Kidney glomerular epithelial cell (primary cell): ENCODE data around the gene TECPR1.
"Not testable (repeated sequence)": the region's sequence is repeated elsewhere in the genome, so short reads cannot be mapped to it uniquely, and the experiment has no call there.

Experiments
- DNase-seq: peaks from one replicate; lab custom pipeline; 2025; lab: John Stamatoyannopoulos, UW

The TECPR1 gene

DNA sequence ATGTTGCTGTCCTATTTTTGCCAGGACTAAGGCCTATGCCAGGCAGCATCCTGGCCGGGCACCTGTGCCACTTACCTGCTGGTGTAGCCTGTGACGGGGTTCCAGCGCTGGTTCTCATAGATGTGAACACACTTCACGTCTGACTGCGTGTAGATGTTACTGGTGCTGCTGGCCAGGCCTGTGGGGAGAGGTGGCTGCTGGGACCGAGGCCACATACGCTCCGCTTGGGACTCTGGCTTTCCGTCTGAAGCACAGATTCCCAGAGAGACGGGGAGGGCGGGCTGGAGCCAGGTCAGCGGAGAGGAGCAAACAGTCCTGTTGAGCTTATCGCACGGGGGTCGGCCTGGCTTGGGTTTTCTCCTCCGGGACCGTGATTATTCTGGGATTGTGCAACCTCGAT is 24.1 kb downstream of the TECPR1 start:
- DNase-seq = no peak

DNA sequence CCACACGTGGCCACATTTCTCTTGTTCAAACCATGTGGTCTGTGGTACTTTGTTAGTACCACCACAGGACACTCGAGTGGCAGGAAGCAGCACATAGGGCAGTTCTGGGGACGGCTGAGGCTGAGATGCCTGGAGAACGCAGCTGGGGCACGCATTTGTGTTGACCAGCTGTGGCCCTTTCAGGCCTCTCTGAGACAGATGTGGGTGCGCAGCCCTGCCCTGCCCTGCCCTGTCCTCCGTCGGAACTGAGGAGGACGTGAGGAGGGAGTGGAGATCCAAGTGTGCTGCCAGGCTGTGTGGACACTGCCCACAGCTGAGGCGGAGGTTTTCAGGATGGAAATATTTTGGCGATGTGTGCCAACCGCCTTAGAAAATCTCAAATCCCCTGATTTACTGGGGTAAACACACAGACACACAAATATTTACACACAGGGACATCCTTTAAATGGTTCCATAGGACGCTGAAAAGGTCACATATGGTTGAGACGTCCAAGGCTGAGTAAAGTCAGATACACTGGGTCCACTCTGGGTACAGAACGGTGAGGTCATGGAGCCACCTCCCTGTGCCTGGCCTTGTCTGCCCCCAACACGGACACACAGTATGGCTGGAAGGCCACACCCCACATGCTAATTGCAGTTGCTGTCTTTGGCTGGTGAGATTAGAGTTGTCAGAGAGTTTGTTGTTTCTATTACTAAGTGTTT is 26.0 kb downstream of the TECPR1 start:
- no peak for DNase-seq

DNA sequence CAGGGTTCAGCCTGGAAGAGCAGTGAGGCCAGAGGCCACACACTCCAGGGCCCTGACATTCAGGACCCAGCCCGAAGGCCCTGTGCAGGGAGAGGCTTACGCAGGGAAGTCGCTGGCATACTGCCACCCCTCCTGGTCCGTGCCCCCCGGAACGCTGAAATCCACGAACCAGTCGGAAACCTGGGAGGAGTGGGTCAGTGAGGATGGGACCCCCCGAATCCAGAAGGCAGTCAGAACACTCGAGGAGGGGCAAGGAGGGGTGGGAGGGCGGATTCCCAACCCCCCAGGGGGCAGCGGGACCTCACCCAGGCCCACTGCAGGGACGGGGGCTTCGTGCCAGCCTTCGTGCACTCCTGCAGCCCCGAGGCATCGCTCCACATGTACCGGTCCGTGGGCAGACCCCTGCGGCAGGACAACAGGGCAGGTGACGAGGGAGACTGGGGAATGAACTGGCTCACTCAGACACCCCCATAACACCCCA is 27.3 kb downstream of the TECPR1 start:
- DNase-seq = no peak

DNA sequence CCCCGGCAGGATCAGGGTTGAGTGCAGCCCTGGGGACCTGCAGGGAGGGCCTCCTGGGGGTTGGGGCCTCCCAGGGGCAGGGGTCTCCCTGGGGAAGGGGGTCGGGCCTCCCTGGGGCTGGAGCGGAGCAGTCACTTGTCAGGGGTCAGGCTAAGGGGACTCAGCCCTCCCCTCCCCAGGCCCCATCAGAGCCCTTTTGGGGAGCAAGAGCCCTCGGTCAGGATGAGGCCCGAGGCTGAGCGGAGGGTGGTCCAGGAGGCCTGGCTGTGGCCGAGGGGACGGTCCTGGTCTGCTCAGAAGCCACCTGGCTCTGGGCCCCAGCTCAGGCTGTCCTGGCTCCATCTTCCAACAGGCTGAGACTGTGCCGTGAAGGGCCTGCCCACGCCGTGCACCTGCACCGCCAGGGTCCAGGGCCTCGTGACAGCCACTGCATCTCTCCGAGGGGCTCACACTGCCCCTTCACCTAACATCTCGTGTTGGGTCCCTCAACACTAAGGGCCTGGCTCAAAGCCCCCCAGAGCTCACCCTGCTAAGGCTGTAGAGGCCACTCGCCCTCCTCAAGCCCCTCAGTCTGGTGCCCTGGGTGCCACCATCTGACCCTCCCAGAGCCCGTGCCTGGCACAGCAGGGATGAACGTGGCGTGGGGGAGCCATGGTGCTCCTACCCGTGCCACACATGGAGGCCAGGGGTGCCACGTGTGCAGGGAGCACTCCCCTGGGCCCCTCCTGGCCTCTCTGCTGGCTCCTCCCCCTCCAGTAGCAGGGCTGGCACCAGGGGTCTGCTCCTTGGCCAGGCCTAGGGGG is 27.9 kb downstream of the TECPR1 start:
- DNase-seq = no peak

DNA sequence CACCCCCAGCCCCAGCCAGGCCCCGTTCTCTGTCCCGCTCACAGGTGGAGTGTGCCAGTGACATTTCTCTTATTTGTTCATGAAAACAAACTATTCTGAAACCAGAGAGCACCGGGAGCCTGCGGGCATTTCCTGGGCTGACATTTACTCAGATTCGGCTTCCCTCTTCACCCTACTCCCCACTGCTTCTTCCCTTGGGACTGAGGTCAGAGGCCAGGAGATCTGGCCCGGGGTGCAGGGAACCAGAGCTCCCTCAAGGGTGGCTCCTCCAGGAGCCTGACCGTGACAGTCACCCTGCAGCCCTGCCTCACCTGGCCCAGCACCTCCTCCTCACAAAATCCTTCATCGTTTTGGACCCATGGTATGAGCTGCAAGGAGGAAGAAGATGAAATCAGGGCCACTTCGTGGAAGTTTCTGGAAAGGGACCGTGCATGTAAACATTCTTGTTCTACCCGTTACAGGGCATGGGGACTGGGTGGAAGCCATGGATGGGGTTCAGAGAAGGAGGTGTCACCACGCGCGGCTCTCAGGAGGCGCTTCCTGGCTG is 28.6 kb downstream of the TECPR1 start:
- no peak for DNase-seq

DNA sequence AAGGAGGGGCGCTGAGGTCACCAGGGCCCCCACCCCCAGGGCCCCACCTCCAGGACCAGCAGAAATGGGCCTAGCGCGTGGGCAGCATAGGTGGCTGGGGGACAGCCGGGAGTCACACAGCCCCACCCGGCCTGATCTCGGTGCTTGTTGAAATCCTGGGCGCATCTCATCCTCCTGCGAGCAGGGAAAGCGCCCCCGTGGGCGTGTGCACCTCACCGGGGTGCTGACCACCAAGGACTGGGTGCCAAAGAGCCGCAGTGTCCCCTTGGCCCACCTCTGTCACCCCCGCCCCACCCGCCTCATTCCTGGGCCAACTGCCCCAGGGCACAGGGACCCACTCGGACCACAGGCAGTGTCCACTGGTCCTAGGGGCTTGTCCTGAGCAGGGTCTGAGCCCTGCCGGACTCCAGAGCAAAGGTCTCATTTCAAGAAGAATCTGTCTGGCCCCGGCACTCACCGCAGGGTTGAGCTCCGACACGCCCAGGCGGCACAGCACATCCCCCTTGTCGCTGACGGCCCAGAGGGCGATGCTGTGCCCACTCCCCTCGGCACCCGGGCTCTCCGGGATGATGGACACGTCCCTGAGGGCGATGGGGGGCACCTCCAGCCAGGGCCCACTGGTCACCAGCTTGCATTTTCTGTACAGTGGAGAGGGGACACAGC is 29.4 kb downstream of the TECPR1 start:
- DNase-seq = no peak

DNA sequence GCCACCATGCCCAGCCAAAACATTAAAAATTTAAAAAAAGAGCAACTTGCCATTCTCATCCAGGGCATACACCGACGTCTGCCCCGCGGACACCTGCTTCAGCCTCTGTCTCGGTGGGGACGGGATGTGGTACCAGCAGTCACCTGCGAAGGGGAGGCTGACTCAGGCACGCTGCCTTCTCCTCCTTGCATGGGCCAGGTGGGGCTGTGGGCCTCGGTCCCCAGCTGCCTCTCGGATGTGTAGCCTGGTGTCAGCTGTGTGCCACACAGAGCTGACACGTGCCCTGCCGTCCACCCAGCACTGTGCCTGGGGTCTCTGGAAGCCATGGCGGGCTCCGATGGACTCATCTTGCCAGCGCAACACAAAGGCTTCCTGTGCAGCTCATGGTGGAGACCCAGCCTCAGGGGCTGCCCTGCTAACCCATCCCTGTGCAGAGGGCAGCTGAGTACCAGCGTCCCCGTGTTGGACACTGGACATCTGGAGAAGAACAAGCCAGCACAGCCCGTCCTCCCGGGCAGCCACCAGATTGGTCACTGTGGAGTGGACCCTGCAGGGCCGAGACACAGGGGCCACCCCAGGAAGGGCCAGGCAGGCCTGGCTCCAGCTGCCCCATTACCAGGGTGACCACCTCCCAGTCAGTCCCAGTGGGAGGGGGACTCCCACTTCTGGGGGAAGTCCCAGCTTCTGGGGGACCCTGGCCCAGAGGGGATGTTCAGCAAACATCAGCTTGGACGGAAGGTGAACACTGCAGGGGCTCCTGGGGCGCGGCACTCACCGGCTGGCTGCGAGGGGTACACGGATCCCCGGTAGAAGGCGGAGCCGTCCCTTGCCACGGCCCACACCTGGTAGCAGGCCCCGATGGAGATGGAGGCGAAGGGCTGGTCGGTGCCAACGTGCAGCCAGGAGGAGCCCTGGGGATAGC is 30.2 kb downstream of the TECPR1 start:
- no peak for DNase-seq

DNA sequence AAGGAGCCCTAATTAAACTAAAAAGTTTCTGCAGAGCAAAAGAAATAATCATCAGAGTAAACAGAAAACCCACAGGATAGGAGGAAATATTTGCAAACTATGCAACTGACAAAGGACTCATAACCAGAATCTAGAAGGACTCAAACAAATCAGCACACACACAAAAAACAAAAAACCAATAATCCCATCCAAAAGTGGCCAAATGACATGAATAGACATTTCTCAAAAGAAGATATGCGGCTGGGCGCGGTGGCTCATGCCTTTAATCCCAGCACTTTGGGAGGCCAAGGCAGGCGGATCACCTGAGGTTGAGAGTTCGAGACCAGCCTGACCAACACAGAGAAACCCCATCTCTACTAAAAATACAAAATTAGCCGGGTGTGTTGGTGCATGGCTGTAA is 32.6 kb downstream of the TECPR1 start:
- DNase-seq = not testable (repeated sequence)

DNA sequence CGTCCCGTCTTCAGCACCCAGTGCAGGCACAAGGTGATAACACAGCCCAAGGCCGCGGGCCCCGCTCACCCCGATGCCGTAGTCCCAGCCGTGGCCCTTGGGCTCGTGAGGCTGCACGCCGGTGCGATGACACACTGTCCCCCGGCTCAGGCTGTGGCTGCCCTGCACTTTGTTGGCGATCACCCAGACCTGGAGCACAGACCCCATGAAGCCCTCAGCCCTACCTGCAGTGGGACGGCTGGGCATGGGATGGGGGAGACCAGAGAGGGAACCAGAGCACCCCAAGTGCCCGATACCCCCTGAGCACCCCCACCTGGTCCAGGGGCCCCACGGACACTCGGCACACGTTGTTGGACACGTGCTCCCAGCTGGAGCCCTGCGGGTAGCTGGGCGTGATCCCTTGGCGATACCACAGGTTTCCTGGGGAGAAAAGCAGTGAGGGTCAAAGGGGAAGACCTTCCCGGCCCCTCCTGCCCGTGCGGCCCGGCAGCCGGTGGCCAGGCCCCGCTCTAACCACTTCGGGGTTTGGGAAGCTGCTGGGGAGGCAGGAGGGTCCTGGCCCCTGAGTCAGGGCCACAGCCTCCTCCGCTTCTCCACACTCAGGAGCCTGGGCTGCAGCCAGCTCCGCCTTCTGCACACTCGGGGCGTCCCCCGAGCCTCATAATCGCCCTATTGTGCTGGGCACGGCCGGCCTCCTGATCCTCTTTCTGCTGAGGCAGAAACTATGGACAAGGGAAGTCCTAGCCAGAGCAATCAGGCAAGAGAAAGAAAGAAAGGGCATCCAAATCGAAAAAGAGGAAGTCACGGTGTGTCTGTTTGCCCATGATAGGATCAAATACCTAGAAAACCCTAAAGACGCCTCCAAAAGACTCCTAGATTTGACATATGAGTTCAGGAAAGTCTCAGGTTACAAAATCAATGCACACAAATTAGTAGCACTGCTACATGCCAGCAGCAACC is 34.1 kb downstream of the TECPR1 start:
- DNase-seq = no peak

DNA sequence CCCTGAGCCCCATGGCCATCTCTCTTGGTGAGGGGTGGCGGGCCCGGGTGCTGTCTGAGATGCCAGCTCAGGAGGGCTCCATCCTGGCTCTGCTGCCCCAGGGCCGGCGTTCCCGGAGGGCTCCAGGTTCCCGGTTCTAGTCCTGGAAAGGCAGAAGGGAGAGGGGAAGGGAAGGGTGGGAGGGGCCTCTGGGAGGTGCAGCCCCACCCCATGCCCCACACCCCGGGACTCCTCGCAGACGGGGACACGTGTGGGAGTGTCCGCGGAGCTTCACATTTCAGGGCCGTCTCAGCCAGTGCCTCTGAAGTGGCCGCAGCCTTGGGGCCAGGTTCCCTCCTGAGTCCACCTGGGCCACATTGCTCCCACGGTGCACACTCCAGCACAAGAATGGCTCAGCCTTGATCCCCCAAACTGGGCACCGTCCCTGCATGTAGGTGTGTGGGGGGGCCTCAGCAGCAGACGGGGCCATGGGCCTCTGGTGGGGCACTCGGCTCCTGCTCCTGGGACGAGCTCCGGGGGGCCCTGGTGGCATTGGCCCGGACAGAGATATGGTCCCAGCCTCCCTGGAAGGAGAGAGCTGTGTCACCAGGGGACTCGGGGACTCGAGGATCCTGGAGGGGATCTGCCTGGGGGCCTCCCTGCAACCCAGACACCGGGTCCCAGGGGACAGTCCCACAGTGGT is 35.0 kb downstream of the TECPR1 start:
- no peak for DNase-seq

DNA sequence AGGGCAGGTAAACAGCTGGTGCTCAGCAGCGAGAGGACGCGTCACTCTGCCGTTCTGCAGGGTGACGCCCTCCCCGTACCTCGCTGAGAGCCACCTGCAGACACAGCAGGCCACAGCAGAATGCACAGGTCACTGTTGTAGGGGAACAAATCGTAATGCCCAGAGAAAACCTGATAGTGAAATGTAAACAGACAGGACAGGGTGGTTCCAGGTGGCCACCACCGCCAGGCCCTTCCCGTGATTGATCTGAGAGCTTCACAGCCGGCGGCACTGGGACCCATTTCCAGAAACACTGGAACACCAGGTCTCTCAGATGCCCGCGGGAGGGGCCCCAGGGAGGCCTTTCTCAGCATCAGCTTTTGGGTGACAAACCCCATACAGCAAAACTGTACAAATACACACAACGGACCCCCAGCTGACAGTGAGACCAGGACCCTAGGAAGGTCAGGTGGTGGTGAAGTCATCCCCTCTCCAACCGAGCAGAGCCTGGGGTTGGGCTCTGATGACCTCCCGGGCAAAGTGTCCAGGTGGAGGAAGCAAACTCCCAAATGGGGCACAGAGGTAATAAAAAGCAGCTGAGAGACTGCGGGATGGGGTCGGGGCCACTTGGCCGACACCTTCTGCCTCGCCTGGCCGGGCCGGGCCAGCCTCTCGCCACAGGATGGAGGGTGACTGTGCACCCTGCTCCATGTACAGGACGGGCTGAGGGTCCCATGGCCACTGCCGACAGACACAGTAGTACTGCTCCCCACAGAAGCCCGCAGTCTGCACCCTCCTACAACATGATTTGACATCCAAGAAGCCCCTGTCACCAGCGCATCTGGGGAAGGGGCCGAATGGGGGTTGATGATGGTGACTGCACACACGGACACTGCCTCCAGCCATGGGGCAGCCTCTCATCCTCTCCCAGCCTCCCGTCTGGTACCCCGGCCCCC is 36.2 kb downstream of the TECPR1 start:
- no peak for DNase-seq

DNA sequence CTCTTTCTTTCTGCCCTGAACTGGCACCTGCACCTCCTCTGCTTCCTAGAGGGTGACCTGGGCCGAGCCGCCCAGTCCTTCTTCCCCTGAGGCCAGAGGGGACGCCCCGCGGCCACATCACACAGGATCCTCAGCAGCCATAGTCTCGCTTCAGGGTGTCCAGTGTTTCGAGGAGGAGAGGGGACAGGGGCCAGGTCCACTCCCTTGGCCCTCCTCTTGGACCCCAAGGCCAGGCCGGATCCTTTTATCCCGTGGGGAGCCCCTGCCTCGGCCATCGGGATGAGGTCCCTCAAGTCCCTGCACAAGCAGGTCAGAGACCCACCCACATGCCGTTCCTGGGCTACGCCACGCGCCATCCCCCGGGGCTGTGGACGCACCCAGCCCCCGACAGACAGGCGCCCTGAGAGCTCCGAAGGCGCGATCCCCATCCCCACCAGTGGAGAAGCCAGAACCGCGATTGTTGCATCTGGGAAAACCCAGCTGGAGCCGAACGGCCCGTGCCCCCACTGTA is 37.2 kb downstream of the TECPR1 start:
- DNase-seq = no peak

DNA sequence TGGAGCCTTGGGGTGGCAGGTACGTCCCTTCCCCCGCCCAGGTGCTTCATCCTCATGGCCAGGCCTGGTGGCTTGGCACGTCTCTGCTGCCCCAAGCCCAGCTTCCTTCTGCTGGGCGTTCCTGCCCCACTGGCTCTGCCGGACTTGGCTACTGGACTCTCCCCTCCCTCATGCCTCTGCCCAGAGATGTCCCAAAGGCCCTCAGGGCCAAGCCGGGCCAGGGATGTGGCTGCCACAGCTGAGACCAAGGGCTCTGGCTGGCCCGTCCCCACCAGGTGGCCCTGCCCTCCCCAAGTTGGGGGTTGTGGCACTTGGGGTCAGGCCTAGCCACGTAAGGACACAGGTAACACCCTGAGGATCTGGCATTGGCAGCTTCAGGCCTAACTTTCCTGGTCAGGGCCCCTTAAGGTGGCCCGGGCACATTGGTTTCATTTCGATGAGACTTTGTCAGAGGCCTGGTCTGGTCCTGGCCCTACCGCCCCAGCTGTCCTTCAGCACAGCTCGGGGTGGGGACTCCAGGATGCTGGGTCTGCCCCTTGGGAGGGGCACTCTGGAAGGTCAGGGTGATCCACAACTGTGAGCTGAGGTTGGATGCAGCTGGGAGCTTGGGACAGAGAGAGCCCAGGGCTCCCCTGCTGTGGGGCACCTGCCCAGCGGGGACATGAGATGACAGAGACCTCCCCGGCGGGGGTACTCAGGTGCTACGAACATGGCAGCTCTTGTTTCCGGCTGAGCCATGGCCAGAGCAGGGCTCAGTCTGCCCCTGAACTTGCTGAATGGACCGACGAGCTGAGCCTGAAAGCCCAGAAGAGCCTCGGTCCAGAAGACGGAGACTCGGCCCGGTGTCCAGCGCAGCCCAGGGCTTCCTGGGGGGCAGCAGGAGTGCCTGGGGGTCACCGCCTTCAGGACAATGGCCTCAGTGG is 37.9 kb downstream of the TECPR1 start:
- no peak for DNase-seq

DNA sequence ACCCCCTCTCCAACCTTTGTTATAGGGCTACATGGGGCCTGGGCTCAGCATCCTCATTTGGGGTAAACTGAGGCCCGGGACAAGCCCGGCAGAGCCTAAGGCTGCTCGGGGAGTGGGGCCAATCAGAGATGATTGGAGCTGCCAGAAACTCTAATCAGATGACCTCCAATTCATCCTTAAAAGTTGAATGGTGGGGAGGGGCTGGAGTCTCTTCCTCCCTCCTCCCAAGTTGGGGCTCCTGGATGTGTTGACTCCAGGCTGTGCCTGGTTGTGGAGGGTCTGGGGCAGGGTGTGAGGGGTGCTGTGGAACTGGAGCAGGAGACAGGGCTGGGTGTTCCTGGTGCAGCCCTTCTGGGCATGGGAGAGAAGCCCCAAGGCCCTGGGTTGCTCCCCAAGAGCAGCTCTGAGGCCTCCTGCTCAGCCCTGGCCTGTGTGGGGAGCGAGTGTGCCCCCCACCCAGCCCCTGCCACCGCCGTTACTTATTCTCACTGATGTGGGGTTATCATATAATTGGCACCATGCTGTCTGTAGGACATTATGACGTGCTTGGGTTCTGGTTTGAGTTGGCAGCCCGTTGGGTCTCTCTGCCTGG is 38.6 kb downstream of the TECPR1 start:
- no peak for DNase-seq

DNA sequence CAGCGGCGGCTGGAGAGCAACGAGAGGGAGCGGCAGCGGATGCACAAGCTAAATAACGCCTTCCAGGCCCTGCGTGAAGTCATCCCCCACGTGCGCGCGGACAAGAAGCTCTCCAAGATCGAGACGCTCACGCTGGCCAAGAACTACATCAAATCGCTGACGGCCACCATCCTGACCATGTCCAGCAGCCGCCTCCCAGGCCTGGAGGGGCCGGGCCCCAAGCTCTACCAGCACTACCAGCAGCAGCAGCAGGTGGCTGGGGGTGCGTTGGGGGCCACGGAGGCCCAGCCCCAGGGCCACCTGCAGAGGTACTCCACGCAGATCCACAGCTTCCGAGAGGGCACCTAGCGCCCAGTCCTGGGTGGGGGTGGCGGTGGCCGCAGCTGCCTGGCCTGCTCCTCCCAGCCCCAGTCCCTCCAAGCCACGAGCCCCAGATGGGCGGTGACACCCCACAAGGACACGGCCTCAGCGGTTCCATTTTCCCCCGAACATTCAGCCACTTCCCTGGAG is 39.4 kb downstream of the TECPR1 start:
- no peak for DNase-seq

DNA sequence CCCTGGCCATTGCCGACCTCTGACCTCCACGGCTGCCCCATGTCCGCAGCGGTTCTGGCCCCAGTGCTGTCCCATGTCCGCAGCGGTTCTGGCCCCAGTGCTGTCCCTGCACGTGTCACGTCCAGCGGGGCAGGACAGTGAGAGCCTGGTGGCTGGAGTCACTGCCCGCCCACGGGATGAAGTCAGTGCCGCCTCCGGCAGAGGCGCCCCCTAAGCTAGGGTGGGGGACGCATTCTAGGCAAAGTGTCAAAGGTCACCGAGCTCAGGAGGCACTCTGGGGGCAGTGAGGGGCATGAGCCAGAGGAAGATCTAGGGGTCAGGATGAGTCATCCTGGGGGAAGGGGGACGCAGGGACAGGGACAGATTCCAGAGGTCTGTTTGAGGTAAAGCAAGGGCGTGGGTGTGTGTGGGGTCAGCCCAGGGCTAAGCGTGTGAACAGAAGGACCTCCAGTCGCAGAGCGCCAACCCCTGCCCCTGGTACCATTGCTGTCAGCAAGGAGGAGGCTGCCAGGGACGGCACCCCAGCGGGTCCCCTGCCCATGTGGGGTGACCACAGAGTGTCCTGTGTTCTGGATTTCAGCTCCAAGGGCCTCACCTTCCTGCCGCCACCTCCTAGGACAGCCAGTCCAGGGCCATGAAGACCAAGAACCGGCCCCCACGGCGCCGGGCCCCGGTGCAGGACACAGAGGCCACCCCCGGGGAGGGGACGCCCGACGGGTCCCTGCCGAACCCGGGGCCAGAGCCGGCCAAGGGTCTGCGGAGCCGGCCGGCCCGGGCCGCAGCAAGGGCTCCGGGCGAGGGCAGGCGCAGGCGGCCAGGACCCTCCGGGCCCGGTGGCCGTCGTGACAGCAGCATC is 40.1 kb downstream of the TECPR1 start:
- DNase-seq = no peak
